ENCODE data around the gene GNMT.

DNA sequence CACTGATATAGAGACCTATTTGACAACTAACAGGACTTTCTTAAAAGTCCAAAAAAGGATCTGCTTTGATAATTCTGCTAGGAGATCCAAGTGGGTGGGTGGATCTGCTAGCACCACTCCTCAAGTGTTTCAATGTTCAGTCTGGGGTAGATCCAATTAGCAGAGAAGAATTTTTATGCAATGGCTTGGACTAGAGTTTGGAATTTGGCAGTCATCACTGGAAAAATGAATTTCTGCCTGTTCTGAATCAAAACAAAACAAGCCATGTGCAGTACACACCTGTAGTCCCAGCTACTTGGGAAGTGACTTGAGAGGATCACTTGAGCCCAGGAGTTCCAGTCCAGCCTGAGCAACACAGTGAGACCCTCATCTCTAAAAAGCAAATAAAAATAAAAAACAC is 12.6 kb upstream of the GNMT start:
- TF ChIP-seq, protein P1, sequence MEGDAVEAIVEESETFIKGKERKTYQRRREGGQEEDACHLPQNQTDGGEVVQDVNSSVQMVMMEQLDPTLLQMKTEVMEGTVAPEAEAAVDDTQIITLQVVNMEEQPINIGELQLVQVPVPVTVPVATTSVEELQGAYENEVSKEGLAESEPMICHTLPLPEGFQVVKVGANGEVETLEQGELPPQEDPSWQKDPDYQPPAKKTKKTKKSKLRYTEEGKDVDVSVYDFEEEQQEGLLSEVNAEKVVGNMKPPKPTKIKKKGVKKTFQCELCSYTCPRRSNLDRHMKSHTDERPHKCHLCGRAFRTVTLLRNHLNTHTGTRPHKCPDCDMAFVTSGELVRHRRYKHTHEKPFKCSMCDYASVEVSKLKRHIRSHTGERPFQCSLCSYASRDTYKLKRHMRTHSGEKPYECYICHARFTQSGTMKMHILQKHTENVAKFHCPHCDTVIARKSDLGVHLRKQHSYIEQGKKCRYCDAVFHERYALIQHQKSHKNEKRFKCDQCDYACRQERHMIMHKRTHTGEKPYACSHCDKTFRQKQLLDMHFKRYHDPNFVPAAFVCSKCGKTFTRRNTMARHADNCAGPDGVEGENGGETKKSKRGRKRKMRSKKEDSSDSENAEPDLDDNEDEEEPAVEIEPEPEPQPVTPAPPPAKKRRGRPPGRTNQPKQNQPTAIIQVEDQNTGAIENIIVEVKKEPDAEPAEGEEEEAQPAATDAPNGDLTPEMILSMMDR (IDR thresholded peaks at IDR 0.05; ENCODE audit: control extremely low read depth in 1 of 3, insufficient read depth in 1 of 3, low read depth in 1 of 3, low read length in 3 of 3), result no peak
- TF ChIP-seq POLR2AphosphoS5 (IDR thresholded peaks at IDR 0.05; ENCODE audit: low read depth, low read length) (no peak), EZH2 (IDR thresholded peaks at IDR 0.05; ENCODE audit: low read depth, low read length, severe bottlenecking) (no peak), EGR1 (IDR thresholded peaks at IDR 0.05; ENCODE audit: borderline replicate concordance, low read depth, low read length) (no peak), GABPA (IDR thresholded peaks at IDR 0.05; ENCODE audit: borderline replicate concordance, insufficient read depth, low read length) (no peak), RBBP5 (IDR thresholded peaks at IDR 0.05; ENCODE audit: borderline replicate concordance, low read depth, low read length) (no peak), SP2 (IDR thresholded peaks at IDR 0.05; ENCODE audit: low read length) (no peak), YY1 (IDR thresholded peaks at IDR 0.05; ENCODE audit: low read depth, low read length) (no peak)
- TF ChIP-seq, protein P2, sequence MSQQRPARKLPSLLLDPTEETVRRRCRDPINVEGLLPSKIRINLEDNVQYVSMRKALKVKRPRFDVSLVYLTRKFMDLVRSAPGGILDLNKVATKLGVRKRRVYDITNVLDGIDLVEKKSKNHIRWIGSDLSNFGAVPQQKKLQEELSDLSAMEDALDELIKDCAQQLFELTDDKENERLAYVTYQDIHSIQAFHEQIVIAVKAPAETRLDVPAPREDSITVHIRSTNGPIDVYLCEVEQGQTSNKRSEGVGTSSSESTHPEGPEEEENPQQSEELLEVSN (IDR thresholded peaks at IDR 0.05), result no peak

All from H1 (cell line).